IPS-18a (cell line): ENCODE data around the gene RPS6KA1.
A peak's percentile ranks its signal among the peaks of the same experiment; 100 is the strongest.

Source experiments
- H3K27ac ChIP-seq: one replicate; pipeline ENCODE4 v1.5.1; 2013; ENCODE audit warnings: low read length
- H3K27me3 ChIP-seq: one replicate; pipeline ENCODE4 v1.6.1; 2013; ENCODE audit warnings: mild to moderate bottlenecking, low read length; ENCODE audit not compliant: control insufficient read depth, insufficient read depth
- H3K36me3 ChIP-seq: one replicate; pipeline ENCODE4 v1.6.1; 2013; ENCODE audit warnings: low read depth, low read length; ENCODE audit not compliant: control insufficient read depth
- H3K4me1 ChIP-seq: one replicate; pipeline ENCODE4 v1.6.1; 2013; ENCODE audit warnings: low read depth, low read length; ENCODE audit not compliant: control insufficient read depth
- H3K4me3 ChIP-seq: one replicate; pipeline ENCODE4 v1.5.1; 2013; ENCODE audit warnings: low read length
- H3K9ac ChIP-seq: one replicate; pipeline ENCODE4 v1.6.1; 2013; ENCODE audit warnings: mild to moderate bottlenecking, low read length, moderate library complexity
- H3K9me3 ChIP-seq: one replicate; pipeline ENCODE4 v1.6.1; 2013; ENCODE audit warnings: low read depth, low read length; ENCODE audit not compliant: control insufficient read depth

The RPS6KA1 gene

DNA sequence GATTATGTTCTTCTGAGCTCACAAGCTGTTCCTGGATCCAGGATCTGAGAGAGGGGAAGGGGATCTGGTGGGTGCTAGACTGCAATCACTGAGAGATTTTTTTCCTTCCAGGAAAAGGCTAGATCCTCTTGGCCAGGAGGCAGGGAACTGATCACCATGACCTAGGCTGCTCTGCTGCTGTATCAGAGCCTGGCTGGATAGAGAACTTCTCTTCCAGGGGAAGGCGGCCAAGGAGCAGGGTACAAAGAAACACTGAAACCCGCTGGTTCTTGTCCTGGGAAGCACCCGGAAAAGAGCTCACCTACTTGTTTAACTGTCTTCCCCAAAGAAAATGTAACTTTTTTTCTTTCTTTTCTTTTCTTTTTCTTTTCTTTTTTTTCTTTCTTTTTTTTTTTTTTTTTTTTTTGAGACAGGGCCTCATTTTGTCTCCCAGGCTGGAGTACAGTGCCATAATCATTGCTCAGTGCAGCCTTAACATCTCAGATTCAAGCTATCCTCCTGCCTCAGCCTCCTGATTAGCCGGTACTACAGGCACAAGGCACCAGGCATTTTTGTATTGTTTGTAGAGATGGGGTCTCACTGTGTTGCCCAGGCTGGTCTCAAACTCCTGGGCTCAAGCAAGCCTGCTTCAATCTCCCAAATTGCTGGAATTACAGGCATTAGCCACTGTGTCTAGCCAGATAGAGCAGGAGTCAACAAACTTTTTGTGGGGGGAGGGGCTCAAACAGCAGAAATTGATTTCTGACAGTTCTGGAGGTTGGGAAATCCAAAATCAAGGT, 12.4 kb upstream of the RPS6KA1 start:
- H3K9me3 ChIP-seq = no peaks in the 10 kb centered on the region
- H3K4me1 ChIP-seq = no peaks in the 10 kb centered on the region
- no peak overlapping the region for H3K4me3 ChIP-seq
- no peak overlapping the region for H3K9ac ChIP-seq
- no peaks in the 10 kb centered on the region for H3K27me3 ChIP-seq
- H3K27ac ChIP-seq = no peak overlapping the region
- H3K36me3 ChIP-seq = no peaks in the 10 kb centered on the region

DNA sequence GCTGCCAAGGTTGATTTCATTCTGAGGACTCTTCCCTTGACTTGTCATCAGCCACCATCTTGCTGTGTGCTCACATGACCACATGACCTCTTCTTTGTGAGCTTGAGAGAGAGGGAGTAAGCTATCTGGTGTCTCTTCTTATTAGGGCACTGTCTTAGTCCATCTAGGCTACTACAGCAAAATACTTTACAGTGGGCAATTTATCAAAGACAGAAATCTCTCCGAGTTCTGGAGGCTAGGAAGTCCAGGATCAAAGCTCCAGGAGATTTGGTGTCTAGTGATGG, 11.9 kb upstream of the RPS6KA1 start:
- H3K9me3 ChIP-seq = no peaks in the 10 kb centered on the region
- H3K27ac ChIP-seq = no peak overlapping the region
- no peaks in the 10 kb centered on the region for H3K27me3 ChIP-seq
- H3K4me3 ChIP-seq = no peak overlapping the region
- no peaks in the 10 kb centered on the region for H3K36me3 ChIP-seq
- H3K9ac ChIP-seq = no peak overlapping the region
- H3K4me1 ChIP-seq = no peaks in the 10 kb centered on the region

- Histone ChIP-seq H3K4me1 (no peaks in the 10 kb centered on the region), H3K36me3 (no peaks in the 10 kb centered on the region), H3K27me3 (no peaks in the 10 kb centered on the region), H3K27ac (no peak overlapping the region), H3K4me3 (no peak overlapping the region), H3K9ac (no peak overlapping the region), H3K9me3 (no peaks in the 10 kb centered on the region)
These were observed 11.2 kb upstream of the RPS6KA1 start for GRCh38 chr1:26518355-26518754.

DNA sequence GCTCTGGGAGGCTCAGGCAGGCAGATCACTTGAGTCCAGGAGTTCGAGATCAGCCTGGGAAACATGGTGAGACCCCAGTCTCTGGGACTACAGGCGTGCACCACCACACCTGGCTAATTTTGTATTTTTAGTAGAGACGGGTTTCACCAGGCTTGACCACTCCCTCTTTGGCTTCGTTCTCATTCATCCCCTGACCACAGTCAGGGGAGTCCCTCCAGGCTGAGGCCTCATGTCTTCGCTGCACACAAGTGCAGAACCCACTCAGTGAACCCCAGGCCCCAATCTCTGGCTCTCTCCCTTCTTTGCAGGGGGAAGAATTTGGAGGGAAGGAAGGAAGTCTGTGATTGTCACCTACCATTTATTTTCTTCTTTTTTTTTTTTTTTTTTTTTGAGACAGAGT, 9.2 kb upstream of the RPS6KA1 start:
- Histone ChIP-seq H3K9ac (no peak overlapping the region), H3K27me3 (no peaks in the 10 kb centered on the region), H3K36me3 (no peaks in the 10 kb centered on the region), H3K4me3 (no peak overlapping the region), H3K27ac (no peak overlapping the region), H3K4me1 (no peaks in the 10 kb centered on the region), H3K9me3 (no peaks in the 10 kb centered on the region)

DNA sequence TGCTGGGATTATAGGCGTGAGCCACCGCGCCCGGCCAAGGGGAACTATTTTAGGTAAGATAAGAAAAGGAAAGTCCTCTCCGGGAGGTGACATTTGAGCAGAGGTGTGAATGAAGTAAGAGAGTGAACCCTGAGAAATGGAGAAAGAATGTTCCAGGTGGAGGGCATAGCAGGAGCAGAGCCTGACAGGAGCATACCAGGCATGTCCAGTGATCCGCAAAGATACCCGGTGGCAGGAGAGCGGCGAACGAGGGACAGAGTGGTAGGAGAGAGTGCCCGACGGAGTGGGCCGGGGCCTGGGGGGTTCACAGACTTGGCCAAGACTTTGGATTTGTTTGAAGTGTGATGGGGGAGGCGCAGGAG, 7.9 kb upstream of the RPS6KA1 start:
- Histone ChIP-seq H3K4me3 (no peak overlapping the region), H3K36me3 (no peaks in the 10 kb centered on the region), H3K9me3 (no peaks in the 10 kb centered on the region), H3K27ac (no peak overlapping the region), H3K27me3 (no peaks in the 10 kb centered on the region), H3K9ac (no peak overlapping the region), H3K4me1 (no peaks in the 10 kb centered on the region)

DNA sequence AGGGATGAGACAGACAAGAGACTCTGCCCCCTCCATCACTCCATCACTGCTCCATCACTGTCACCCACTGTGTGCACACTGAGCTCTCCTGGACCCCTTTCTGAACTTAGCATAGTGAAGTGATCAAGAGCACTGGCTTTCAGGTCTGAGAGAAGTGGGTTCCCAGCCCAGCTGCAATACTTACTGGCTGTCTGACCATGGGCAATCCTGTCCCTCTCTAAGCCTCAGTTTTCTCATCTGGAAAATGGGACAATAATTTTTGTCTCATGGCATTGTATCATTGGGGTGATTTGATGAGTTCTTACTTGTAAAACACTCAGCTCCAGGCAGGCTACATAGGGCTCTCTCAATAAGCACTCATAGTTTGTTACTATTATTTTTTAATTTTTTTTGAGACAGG, 7.5 kb upstream of the RPS6KA1 start:
- no peak overlapping the region for H3K4me3 ChIP-seq
- no peak overlapping the region for H3K9ac ChIP-seq
- H3K4me1 ChIP-seq = no peaks in the 10 kb centered on the region
- no peak overlapping the region for H3K27ac ChIP-seq
- no peaks in the 10 kb centered on the region for H3K36me3 ChIP-seq
- no peaks in the 10 kb centered on the region for H3K27me3 ChIP-seq
- no peaks in the 10 kb centered on the region for H3K9me3 ChIP-seq

DNA sequence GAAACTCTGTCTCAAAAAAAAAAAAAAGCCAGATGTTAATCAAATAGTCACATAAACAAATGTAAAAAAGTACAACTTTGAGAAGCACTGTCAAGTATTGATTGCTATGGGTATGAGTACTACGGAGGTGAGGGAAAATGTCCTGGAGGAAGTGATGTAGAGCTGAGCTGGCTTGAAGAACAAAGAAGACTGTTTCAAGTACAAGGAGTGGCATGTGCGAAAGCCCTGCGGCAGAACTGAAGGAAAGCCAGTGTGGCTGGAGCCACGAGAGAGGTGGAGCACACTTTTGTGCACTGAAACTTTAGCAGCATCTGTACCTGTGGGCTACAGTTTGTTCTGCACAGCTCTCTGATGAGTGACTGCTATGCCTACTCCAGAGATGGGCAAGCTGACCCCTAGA, 5.4 kb upstream of the RPS6KA1 start:
- H3K36me3 ChIP-seq = no peaks in the 10 kb centered on the region
- no peaks in the 10 kb centered on the region for H3K4me1 ChIP-seq
- H3K9ac ChIP-seq = no peak overlapping the region
- no peaks in the 10 kb centered on the region for H3K27me3 ChIP-seq
- no peak overlapping the region for H3K27ac ChIP-seq
- H3K9me3 ChIP-seq = no peaks in the 10 kb centered on the region
- no peak overlapping the region for H3K4me3 ChIP-seq

DNA sequence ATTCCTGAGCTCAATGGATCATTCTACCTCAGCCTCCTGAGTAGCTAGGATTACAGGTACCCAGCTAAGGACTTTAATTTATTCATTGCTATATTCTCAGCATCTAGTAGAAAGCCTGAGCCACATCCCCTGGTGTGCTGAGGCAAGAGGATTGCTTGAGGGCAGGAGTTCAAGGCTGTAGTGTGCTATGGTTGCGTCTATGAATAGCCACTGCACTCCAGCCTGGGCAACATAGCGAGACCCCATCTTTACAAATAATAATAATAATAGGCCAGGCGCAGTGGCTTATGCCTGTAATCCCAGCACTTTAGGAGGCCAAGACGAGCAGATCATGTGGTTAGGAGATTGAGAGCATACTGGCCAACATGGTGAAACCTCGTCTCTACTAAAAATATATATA, 3.3 kb upstream of the RPS6KA1 start:
- H3K4me3 ChIP-seq = no peak overlapping the region
- no peaks in the 10 kb centered on the region for H3K9me3 ChIP-seq
- no peaks in the 10 kb centered on the region for H3K36me3 ChIP-seq
- H3K4me1 ChIP-seq = peaks cover 9% of the 10 kb centered on the region
- H3K27ac ChIP-seq = no peak overlapping the region
- H3K9ac ChIP-seq = no peak overlapping the region
- H3K27me3 ChIP-seq = no peaks in the 10 kb centered on the region

DNA sequence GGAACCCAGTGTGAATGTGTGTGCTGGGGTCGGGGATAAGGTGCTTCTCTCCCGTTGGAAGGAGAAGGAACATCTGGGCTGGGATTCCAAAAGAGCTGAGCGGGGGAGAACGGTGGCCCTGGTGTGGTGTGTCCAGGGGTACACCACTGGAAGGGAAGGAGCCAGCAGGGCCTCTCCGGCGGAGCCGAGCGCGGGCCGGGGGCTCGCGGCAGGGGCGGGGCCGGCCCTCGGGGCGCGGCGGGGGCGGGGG, 231 bp upstream of the RPS6KA1 start:
- no peaks in the 10 kb centered on the region for H3K36me3 ChIP-seq
- H3K27me3 ChIP-seq = no peaks in the 10 kb centered on the region
- H3K9ac ChIP-seq = no peak overlapping the region
- H3K27ac ChIP-seq = no peak overlapping the region
- H3K9me3 ChIP-seq = no peaks in the 10 kb centered on the region
- peak overlapping the region; percentile 54 for H3K4me3 ChIP-seq
- peaks cover 15% of the 10 kb centered on the region for H3K4me1 ChIP-seq

GRCh38 chr1:26530410-26530894, 891 bp downstream of the RPS6KA1 start:
- Histone ChIP-seq H3K27ac (no peak overlapping the region), H3K9me3 (no peaks in the 10 kb centered on the region), H3K36me3 (no peaks in the 10 kb centered on the region), H3K4me1 (peaks cover 15% of the 10 kb centered on the region), H3K27me3 (no peaks in the 10 kb centered on the region), H3K9ac (peak overlapping the region; percentile 47), H3K4me3 (peak overlapping the region; percentile 78)

DNA sequence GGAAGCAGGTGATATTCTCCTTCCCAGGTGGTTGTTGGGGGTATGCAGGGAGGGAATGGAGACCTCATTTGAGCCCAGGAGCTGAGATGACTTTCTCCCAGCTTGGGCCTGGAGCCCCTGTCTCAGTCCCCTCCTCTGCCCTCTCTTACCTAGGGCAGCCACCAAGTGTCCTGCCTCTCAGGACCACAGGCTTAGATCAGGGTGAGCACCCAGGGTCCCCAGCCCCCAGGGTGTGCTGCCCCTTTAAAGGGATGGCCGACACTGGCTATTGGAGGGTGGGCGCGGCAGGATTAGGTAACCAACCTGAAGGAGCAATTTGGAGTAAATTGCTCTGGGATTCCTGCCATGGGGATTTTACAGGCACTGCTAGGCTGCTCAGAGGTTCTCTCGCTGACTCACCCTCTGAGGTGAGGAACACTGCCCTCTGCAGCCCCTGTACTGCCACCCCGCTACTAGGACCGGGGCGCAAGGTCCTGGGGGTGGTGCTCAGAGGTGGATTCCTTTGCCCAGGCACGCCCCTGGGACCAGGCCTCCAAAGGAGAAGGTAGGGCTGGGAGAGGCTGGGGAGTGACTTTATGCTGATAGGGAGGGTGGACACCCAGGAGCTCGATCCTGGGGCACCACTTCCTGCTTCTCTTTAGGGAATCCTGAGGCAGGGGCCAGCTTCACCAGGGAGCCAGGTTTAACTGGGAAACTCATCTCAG, 1.5 kb downstream of the RPS6KA1 start:
- Histone ChIP-seq H3K27ac (no peak overlapping the region), H3K36me3 (no peaks in the 10 kb centered on the region), H3K9me3 (no peaks in the 10 kb centered on the region), H3K27me3 (no peaks in the 10 kb centered on the region), H3K4me1 (peaks cover 15% of the 10 kb centered on the region), H3K4me3 (peak overlapping the region; percentile 78), H3K9ac (peak overlapping the region; percentile 5)

GRCh38 chr1:26531651-26532131, 2.1 kb downstream of the RPS6KA1 start:
- peak overlapping the region; percentile 78 for H3K4me3 ChIP-seq
- H3K27me3 ChIP-seq = no peaks in the 10 kb centered on the region
- no peaks in the 10 kb centered on the region for H3K9me3 ChIP-seq
- H3K9ac ChIP-seq = peak overlapping the region; percentile 5
- H3K36me3 ChIP-seq = no peaks in the 10 kb centered on the region
- H3K27ac ChIP-seq = no peak overlapping the region
- H3K4me1 ChIP-seq = peaks cover 15% of the 10 kb centered on the region
